Measurements from ENCODE around the gene PIK3R3. TPM values are rescaled to one million over a fixed set of nuclear protein-coding genes. Genes with fewer than 3 reads are reported as not detected.

PIK3R3 gene
- total RNA-seq, 1 experiment from 2014 or later = 12.4 TPM

GRCh38 chr1:46157916-46158311 lies 25.5 kb upstream of the PIK3R3 start:
- Histone ChIP-seq H3T11ph (ENCODE audit: low read length) (no peak overlapping the region), H3K23ac (ENCODE audit: insufficient read length, low read depth, low read length) (no peak overlapping the region), H3K79me1 (ENCODE audit: insufficient read depth, low read depth, low read length, poor library complexity, severe bottlenecking) (no peaks in the 10 kb centered on the region), H3K9ac (ENCODE audit: extremely low read depth, insufficient read length, low read length) (no peak overlapping the region), H3K4me2 (ENCODE audit: insufficient read depth, insufficient read length, low read length) (no peak overlapping the region), H3K9me3 (ENCODE audit: control insufficient read depth, low read depth, low read length) (no peaks in the 10 kb centered on the region), H3K79me2 (ENCODE audit: insufficient read depth, low read length) (no peaks in the 10 kb centered on the region), H3K14ac (ENCODE audit: insufficient read depth, low read length) (no peak overlapping the region), H3K23me2 (ENCODE audit: insufficient read length, low read depth, low read length, poor library complexity, severe bottlenecking) (no peaks in the 10 kb centered on the region), H2BK120ac (ENCODE audit: low read depth, low read length, poor library complexity, severe bottlenecking) (no peak overlapping the region), H4K8ac (replicated peaks; ENCODE audit: insufficient read length, low read depth, low read length) (no peak overlapping the region), H2BK5ac (ENCODE audit: insufficient read length, low read length) (no peak overlapping the region), H2AK5ac (ENCODE audit: insufficient read length, low read length) (no peak overlapping the region), H3K18ac (ENCODE audit: insufficient read length, low read depth, low read length) (no peak overlapping the region), H3K56ac (ENCODE audit: insufficient read length, low read depth, low read length) (no peak overlapping the region), H4K5ac (ENCODE audit: insufficient read length, low read depth, low read length) (no peak overlapping the region), H2AFZ (ENCODE audit: low read length) (no peak overlapping the region), H3K4ac (ENCODE audit: low read depth, low read length) (no peak overlapping the region), H3K27me3 (ENCODE audit: insufficient read depth, low read length) (no peaks in the 10 kb centered on the region), H3K27ac (ENCODE audit: insufficient read length, low read depth, low read length) (no peak overlapping the region), H2BK12ac (ENCODE audit: insufficient read length, low read depth, low read length) (no peak overlapping the region), H4K20me1 (ENCODE audit: control insufficient read depth, insufficient read depth, insufficient read length) (no peaks in the 10 kb centered on the region), H4K91ac (ENCODE audit: insufficient read length, low read depth, low read length) (no peak overlapping the region), H2BK15ac (ENCODE audit: low read depth, low read length) (no peak overlapping the region), H2BK20ac (ENCODE audit: low read depth, low read length, poor library complexity, severe bottlenecking) (no peak overlapping the region), H3K4me1 (ENCODE audit: insufficient read depth, low read length) (no peaks in the 10 kb centered on the region)
- Mint-ChIP-seq H3K27me3 (ENCODE audit: low read depth) (no peaks in the 10 kb centered on the region), H3K27ac (no peak overlapping the region), H3K9me3 (no peaks in the 10 kb centered on the region), H3K4me1 (no peaks in the 10 kb centered on the region), H3K4me3 (no peak overlapping the region), H3K36me3 (ENCODE audit: insufficient read depth in 1 of 3, low read depth in 3 of 3) (no peaks in the 10 kb centered on the region; a peak in 1 of 7 replicates)
- no CpG with 5 or more reads among the region's 1 CpG for WGBS (ENCODE audit: extremely low coverage, insufficient read length, low lambda C conversion rate)
- no peak for DNase-seq
- no peak for TF ChIP-seq CTCF (conservative IDR thresholded peaks at IDR 0.05)

All from H9 (cell line).